PC-3 (cell line): ENCODE data around the gene CCDC112.

Experiments used
- CTCF ChIP-seq: fragments of 300-600 bp; sonication (generic); conservative IDR thresholded peaks from 2 replicates; pipeline ENCODE4 v1.5.1; 2017; ENCODE audit warnings: antibody characterized with exemption, low read depth, mild to moderate bottlenecking, low read length
- EZH2 ChIP-seq: fragments of 300-600 bp; sonication (generic); IDR thresholded peaks from one replicate; pipeline ENCODE4 v1.6.1; 2017; ENCODE audit warnings: antibody characterized with exemption, mild to moderate bottlenecking, low read length; ENCODE audit not compliant: unreplicated experiment
- EZH2phosphoT487 ChIP-seq: fragments of 300-600 bp; sonication (generic); IDR thresholded peaks from 2 replicates; pipeline ENCODE4 v1.6.1; 2018; ENCODE audit warnings: mild to moderate bottlenecking, antibody characterized with exemption, low read length, borderline replicate concordance

DNA sequence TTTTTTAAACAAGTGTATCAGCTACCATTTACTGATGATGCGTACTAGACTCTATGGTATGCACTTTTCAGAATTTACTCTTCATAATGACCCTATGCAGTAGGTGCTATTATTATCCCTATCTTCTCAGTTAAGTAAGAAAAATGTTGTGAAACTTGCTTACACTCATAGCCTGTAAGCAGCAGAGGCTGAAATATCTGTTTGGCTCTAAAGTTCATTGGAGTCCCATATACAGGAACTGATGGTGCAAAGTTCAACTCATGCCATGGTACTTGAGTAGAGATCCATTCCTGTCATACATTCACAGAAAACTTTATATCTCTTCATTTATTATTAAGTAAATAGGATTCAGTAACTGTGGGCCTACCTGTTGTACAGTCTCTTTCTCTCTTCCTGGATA is 41.4 kb upstream of the CCDC112 start:
- TF ChIP-seq EZH2 = no peak
- no peak for TF ChIP-seq CTCF
- TF ChIP-seq EZH2phosphoT487 = no peak
